SK-N-SH treated with all-trans-retinoic acid at 6 μM for 48 hours (cell line): ENCODE data around the gene PTPRN2.
"Not testable (repeated sequence)": the region's sequence is repeated elsewhere in the genome, so short reads cannot be mapped to it uniquely, and the experiment has no call there.

Experiments
- ATAC-seq: fragments of 200-7000 bp; cut with Tn5 transposase; 3 replicates; pipeline ENCODE4 v1.9.1; 2020; ENCODE audit warnings: mild to moderate bottlenecking, moderate library complexity
- ARNTL ChIP-seq: fragments of 450-650 bp; formaldehyde crosslinking; IDR thresholded peaks from 2 replicates; pipeline ENCODE4 v1.5.0; 2020; ENCODE audit warnings: low read depth, mild to moderate bottlenecking, moderate library complexity, borderline replicate concordance
- BACH2 ChIP-seq: fragments of 250-450 bp; sonication (Bioruptor Pico); IDR thresholded peaks from 2 replicates; pipeline ENCODE4 v1.9.0; 2021; ENCODE audit warnings: mild to moderate bottlenecking, borderline replicate concordance
- ESRRG ChIP-seq: fragments of 250-450 bp; sonication (Bioruptor Pico); IDR thresholded peaks from 2 replicates; pipeline ENCODE4 v1.6.1; 2021; ENCODE audit warnings: mild to moderate bottlenecking
- GLIS3 ChIP-seq: fragments of 250-450 bp; sonication (Bioruptor Pico); IDR thresholded peaks from 2 replicates; pipeline ENCODE4 v1.5.0; 2020; ENCODE audit warnings: mild to moderate bottlenecking, moderate library complexity
- ISL1 ChIP-seq: fragments of 250-450 bp; sonication (Bioruptor Pico); IDR thresholded peaks from 2 replicates; pipeline ENCODE4 v2.1.2; 2022; ENCODE audit warnings: mild to moderate bottlenecking, moderate library complexity
- OSR1 ChIP-seq: fragments of 250-450 bp; sonication (Bioruptor Pico); IDR thresholded peaks from 2 replicates; pipeline ENCODE4 v1.8.0; 2022; ENCODE audit warnings: moderate library complexity, mild to moderate bottlenecking, inconsistent platforms
- POU6F1 ChIP-seq: fragments of 250-450 bp; sonication (Bioruptor Pico); IDR thresholded peaks from 2 replicates; pipeline ENCODE4 v1.8.0; 2021; ENCODE audit warnings: low read depth, mild to moderate bottlenecking, moderate library complexity, borderline replicate concordance
- PPARA ChIP-seq: fragments of 250-450 bp; sonication (Bioruptor Pico); IDR thresholded peaks from 2 replicates; pipeline ENCODE4 v1.5.0; 2020; ENCODE audit warnings: mild to moderate bottlenecking, borderline replicate concordance
- SNAI2 ChIP-seq: fragments of 250-450 bp; sonication (Bioruptor Pico); IDR thresholded peaks from 2 replicates; pipeline ENCODE4 v1.5.0; 2020; ENCODE audit warnings: mild to moderate bottlenecking, moderate library complexity
- TCF4 ChIP-seq: fragments of 250-450 bp; sonication (Bioruptor Pico); IDR thresholded peaks from 2 replicates; pipeline ENCODE4 v1.8.0; 2021; ENCODE audit warnings: mild to moderate bottlenecking, moderate library complexity, borderline replicate concordance
- ZC3H10 ChIP-seq: fragments of 250-450 bp; sonication (Bioruptor Pico); IDR thresholded peaks from 2 replicates; pipeline ENCODE4 v1.5.1; 2021; ENCODE audit warnings: mild to moderate bottlenecking, moderate library complexity
- ZFP3 ChIP-seq: fragments of 250-450 bp; sonication (Bioruptor Pico); IDR thresholded peaks from 2 replicates; pipeline ENCODE4 v1.5.0; 2020; ENCODE audit warnings: mild to moderate bottlenecking, moderate library complexity
- ZFP30 ChIP-seq: fragments of 450-650 bp; formaldehyde crosslinking; IDR thresholded peaks from 2 replicates; pipeline ENCODE4 v1.5.0; 2022; ENCODE audit warnings: mild to moderate bottlenecking, moderate library complexity
- ZNF565 ChIP-seq: fragments of 450-650 bp; formaldehyde crosslinking; conservative IDR thresholded peaks from 2 replicates; pipeline ENCODE4 v1.5.0; 2020; ENCODE audit warnings: low read depth, mild to moderate bottlenecking, moderate library complexity
- ZNF70 ChIP-seq: fragments of 450-650 bp; formaldehyde crosslinking; IDR thresholded peaks from 2 replicates; pipeline ENCODE4 v1.5.0; 2020; ENCODE audit warnings: mild to moderate bottlenecking, moderate library complexity
- ZNF8 ChIP-seq: fragments of 450-650 bp; formaldehyde crosslinking; IDR thresholded peaks from 2 replicates; pipeline ENCODE4 v1.5.0; 2020; ENCODE audit warnings: mild to moderate bottlenecking, moderate library complexity
- TF ChIP-seq, protein P1 (sequence below): fragments of 250-450 bp; sonication (Bioruptor Pico); IDR thresholded peaks from 2 replicates; pipeline ENCODE4 v1.8.0; 2020; ENCODE audit warnings: mild to moderate bottlenecking, moderate library complexity, borderline replicate concordance
- TF ChIP-seq, protein P2 (sequence below): fragments of 250-450 bp; sonication (Bioruptor Pico); IDR thresholded peaks from 2 replicates; pipeline ENCODE4 v1.5.1; 2021; ENCODE audit warnings: mild to moderate bottlenecking, moderate library complexity
- TF ChIP-seq, protein P3 (sequence below): fragments of 250-450 bp; sonication (Bioruptor Pico); IDR thresholded peaks from 2 replicates; pipeline ENCODE4 v1.5.1; 2020; ENCODE audit warnings: low read depth, mild to moderate bottlenecking, moderate library complexity
- TF ChIP-seq, protein P4 (sequence below): fragments of 250-450 bp; sonication (Bioruptor Pico); IDR thresholded peaks from 2 replicates; pipeline ENCODE4 v1.5.0; 2020; ENCODE audit warnings: mild to moderate bottlenecking, moderate library complexity

Gene PTPRN2

GRCh38 chr7:157848508-157849340 is 738.9 kb downstream of the PTPRN2 start:
- no peak for ATAC-seq
- TF ChIP-seq ESRRG (CRISPR knock-in tag) (no peak), PPARA (CRISPR knock-in tag) (no peak), ZFP30 (CRISPR knock-in tag) (no peak), ARNTL (CRISPR knock-in tag) (no peak), BACH2 (CRISPR knock-in tag) (no peak), SNAI2 (CRISPR knock-in tag) (no peak), ZNF8 (no peak), ZC3H10 (CRISPR knock-in tag) (no peak), OSR1 (no peak), ZFP3 (CRISPR knock-in tag) (no peak), ZNF565 (CRISPR knock-in tag) (no peak)
- TF ChIP-seq, protein P1, sequence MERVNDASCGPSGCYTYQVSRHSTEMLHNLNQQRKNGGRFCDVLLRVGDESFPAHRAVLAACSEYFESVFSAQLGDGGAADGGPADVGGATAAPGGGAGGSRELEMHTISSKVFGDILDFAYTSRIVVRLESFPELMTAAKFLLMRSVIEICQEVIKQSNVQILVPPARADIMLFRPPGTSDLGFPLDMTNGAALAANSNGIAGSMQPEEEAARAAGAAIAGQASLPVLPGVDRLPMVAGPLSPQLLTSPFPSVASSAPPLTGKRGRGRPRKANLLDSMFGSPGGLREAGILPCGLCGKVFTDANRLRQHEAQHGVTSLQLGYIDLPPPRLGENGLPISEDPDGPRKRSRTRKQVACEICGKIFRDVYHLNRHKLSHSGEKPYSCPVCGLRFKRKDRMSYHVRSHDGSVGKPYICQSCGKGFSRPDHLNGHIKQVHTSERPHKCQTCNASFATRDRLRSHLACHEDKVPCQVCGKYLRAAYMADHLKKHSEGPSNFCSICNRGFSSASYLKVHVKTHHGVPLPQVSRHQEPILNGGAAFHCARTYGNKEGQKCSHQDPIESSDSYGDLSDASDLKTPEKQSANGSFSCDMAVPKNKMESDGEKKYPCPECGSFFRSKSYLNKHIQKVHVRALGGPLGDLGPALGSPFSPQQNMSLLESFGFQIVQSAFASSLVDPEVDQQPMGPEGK (CRISPR knock-in tag): no peak
- TF ChIP-seq, protein P2, sequence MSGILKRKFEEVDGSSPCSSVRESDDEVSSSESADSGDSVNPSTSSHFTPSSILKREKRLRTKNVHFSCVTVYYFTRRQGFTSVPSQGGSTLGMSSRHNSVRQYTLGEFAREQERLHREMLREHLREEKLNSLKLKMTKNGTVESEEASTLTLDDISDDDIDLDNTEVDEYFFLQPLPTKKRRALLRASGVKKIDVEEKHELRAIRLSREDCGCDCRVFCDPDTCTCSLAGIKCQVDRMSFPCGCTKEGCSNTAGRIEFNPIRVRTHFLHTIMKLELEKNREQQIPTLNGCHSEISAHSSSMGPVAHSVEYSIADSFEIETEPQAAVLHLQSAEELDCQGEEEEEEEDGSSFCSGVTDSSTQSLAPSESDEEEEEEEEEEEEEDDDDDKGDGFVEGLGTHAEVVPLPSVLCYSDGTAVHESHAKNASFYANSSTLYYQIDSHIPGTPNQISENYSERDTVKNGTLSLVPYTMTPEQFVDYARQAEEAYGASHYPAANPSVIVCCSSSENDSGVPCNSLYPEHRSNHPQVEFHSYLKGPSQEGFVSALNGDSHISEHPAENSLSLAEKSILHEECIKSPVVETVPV: no peak

DNA sequence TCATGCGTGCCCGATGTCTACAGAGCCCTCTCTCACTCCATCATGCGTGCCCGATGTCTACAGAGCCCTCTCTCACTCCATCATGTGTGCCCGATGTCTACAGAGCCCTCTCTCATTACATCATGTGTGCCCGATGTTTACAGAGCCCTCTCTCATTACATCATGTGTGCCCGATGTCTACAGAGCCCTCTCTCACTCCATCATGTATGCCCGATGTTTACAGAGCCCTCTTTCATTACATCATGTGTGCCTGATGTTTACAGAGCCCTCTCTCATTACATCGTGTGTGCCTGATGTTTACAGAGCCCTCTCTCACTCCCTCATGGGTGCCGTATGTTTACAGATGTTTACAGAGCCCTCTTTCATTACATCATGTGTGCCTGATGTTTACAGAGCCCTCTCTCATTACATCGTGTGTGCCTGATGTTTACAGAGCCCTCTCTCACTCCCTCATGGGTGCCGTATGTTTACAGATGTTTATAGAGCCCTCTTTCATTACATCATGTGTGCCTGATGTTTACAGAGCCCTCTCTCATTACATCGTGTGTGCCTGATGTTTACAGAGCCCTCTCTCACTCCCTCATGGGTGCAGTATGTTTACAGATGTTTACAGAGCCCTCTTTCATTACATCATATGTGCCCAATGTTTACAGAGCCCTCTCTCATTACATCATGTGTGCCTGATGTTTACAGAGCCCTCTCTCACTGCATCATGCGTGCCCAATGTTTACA is 739.7 kb downstream of the PTPRN2 start:
- not testable (repeated sequence) for ATAC-seq

DNA sequence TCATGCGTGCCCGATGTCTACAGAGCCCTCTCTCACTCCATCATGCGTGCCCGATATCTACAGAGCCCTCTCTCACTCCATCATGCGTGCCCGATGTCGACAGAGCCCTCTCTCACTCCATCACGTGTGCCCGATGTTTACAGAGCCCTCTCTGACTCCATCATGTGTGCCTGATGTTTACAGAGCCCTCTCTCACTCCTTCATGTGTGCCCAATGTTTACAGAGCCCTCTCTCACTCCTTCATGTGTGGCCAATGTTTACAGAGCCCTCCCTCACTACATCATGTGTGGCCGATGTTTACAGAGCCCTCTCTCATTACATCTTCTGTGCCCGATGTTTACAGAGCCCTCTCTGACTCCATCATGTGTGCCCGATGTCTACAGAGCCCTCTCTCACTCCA is 740.9 kb downstream of the PTPRN2 start:
- ATAC-seq: not testable (repeated sequence)

- TF ChIP-seq ISL1 (CRISPR knock-in tag) (no peak), ZNF70 (CRISPR knock-in tag) (no peak), ESRRG (CRISPR knock-in tag) (no peak), OSR1 (no peak), GLIS3 (CRISPR knock-in tag) (no peak), ZC3H10 (CRISPR knock-in tag) (no peak), PPARA (CRISPR knock-in tag) (no peak)
- TF ChIP-seq, protein P3, sequence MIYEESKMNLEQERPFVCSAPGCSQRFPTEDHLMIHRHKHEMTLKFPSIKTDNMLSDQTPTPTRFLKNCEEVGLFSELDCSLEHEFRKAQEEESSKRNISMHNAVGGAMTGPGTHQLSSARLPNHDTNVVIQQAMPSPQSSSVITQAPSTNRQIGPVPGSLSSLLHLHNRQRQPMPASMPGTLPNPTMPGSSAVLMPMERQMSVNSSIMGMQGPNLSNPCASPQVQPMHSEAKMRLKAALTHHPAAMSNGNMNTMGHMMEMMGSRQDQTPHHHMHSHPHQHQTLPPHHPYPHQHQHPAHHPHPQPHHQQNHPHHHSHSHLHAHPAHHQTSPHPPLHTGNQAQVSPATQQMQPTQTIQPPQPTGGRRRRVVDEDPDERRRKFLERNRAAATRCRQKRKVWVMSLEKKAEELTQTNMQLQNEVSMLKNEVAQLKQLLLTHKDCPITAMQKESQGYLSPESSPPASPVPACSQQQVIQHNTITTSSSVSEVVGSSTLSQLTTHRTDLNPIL: no peak
- ATAC-seq: no peak
These were observed 741.4 kb downstream of the PTPRN2 start for GRCh38 chr7:157846271-157846670.

DNA sequence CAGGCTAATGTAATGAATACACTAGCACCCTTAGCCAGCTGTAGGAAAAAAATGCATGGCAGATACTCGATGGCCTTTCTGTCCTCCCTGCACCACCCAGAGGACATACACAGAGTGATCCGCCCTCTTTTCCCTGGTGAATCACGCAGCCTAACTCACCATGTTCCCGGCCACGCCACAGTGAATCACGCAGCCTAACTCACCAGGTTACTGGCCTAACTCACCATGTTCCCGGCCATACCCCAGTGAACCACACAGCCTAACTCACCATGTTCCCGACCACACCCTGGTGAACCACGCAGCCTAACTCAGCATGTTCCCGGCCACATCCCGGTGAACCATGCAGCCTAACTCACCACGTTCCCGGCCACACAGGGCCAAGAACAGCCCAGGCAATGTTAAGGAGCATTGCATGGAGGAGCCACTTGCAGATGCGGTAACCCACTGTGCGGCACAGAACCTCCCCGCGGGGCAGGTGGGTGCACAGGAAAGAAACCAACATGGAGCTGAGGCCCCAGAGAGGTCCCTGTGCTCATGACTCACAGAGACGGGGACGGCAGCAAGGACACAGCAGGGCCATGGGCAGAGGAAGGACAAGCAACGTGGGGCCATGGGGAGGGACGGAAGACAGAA is 742.3 kb downstream of the PTPRN2 start:
- no peak for ATAC-seq
- TF ChIP-seq ZFP30 (CRISPR knock-in tag) (no peak), OSR1 (no peak), PPARA (CRISPR knock-in tag) (no peak), TCF4 (CRISPR knock-in tag) (no peak), SNAI2 (CRISPR knock-in tag) (no peak), ESRRG (CRISPR knock-in tag) (no peak), BACH2 (CRISPR knock-in tag) (no peak), POU6F1 (CRISPR knock-in tag) (no peak), ARNTL (CRISPR knock-in tag) (no peak), ZNF8 (no peak)
- TF ChIP-seq, protein P4, sequence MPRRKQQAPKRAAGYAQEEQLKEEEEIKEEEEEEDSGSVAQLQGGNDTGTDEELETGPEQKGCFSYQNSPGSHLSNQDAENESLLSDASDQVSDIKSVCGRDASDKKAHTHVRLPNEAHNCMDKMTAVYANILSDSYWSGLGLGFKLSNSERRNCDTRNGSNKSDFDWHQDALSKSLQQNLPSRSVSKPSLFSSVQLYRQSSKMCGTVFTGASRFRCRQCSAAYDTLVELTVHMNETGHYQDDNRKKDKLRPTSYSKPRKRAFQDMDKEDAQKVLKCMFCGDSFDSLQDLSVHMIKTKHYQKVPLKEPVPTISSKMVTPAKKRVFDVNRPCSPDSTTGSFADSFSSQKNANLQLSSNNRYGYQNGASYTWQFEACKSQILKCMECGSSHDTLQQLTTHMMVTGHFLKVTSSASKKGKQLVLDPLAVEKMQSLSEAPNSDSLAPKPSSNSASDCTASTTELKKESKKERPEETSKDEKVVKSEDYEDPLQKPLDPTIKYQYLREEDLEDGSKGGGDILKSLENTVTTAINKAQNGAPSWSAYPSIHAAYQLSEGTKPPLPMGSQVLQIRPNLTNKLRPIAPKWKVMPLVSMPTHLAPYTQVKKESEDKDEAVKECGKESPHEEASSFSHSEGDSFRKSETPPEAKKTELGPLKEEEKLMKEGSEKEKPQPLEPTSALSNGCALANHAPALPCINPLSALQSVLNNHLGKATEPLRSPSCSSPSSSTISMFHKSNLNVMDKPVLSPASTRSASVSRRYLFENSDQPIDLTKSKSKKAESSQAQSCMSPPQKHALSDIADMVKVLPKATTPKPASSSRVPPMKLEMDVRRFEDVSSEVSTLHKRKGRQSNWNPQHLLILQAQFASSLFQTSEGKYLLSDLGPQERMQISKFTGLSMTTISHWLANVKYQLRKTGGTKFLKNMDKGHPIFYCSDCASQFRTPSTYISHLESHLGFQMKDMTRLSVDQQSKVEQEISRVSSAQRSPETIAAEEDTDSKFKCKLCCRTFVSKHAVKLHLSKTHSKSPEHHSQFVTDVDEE (CRISPR knock-in tag): no peak
- TF ChIP-seq, protein P1 (CRISPR knock-in tag): no peak
